Hair follicular keratinocyte (primary cell): ENCODE results near the gene RP2. TPM values are rescaled to one million over a fixed set of nuclear protein-coding genes. Genes with fewer than 3 reads are reported as not detected.

Source experiments
- total RNA-seq: library from RNA; depleted of rRNA; stranded (reverse); fragments of >200 nt; gene quantifications from 2 replicates; pipeline ENCODE4 v1.2.3, GENCODE V29; 2015

RP2 gene
- total RNA-seq, result 11.2 and 13.3 TPM in 2 replicates

DNA sequence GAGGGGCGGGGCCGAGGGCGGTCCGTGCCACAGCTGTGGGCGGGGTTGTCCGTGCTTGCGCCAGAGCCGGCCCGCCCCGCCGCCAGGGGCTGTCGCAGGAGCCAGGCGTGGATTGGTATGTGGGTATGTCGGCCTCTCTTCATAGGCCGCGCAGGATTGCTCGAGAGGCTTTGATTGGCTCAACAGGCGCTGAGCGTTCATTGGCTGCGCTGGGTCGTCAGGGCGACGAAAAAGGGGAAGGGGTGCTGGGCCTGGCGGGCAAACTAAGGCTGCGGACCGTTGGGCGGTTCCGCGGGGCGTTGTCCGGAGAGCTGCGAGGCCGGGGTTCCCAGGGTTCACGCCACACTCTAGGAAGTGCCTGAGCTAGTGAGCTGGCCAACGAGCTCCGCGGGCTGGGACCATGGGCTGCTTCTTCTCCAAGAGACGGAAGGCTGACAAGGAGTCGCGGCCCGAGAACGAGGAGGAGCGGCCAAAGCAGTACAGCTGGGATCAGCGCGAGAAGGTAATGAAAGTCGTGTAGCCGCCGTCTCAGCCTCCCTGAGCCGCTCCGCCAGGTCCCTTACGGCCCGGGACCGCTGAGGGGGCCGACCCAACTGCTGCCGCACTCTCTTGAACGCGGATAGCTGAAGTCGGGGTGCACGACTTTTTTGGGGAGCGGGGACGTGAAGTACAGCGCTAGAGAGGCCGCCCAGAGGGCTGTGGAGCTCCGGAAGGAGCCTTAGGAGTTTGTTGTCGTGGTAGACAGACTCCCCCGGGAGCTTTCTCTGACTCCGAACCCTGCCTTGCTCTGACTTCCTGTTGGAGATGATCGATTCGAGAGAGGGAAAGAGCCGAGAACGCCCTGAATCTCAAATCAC, at the start of gene RP2:
Gene RP2, plus strand, starts transcription at position 343 of the 857 bp plus-strand sequence. Its CDS starts 58 bp downstream, at position 401.

DNA sequence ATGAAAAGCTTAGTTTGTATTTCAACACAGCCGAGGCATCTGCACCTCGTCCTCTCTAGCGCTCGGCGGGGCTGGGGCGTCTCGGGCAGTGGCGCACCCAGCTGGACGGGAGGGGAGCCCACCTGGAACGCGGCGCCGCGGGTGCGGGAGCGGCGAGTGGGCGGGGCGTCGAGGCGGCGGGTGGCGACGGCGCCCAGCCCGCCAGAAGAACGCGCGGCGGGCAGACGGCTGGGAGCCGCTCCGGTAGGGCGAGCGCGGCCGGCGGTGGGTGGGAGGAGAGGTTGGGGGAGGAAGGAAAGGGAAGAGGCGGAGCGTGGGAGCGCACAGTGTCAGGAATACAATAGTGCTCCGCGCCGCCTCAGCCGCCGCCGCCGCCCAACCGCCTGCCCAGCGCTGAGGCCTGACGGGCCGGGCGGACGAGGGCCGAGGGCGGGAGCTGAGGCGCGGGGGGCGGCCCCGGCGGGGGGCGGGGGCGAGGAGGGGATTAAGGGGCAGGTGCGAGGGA, 75.3 kb downstream of the RP2 start, which contains the start of gene JADE3:
Gene JADE3, plus strand, starts transcription at position 324 of the 505 bp plus-strand sequence. CDS start 72,474 bp downstream, outside the sequence.

Other genes starting within 250 kb of the RP2 start
- gene SLC9A7, start 77.9 kb upstream of the RP2 start, total RNA-seq, result 8.4 and 22.4 TPM in 2 replicates
- gene JADE3, start 75.4 kb downstream of the RP2 start, total RNA-seq, result 4.7 and 4.9 TPM in 2 replicates
- gene RGN, start 241.4 kb downstream of the RP2 start, total RNA-seq, result 0.31 TPM in 1 of 2 replicates, not detected in the other